NAMALWA (cell line): Measurements from ENCODE around the gene WWC1.
"Not testable (repeated sequence)": the region's sequence is repeated elsewhere in the genome, so short reads cannot be mapped to it uniquely, and the experiment has no call there.

Experiments used
- DNase-seq: peaks from one replicate; pipeline ENCODE4 v3.0.0-alpha.2; 2015; ENCODE audit warnings: low spot score

Gene WWC1

GRCh38 chr5:168308976-168309598 is 17.6 kb downstream of the WWC1 start:
- DNase-seq, result no peak

DNA sequence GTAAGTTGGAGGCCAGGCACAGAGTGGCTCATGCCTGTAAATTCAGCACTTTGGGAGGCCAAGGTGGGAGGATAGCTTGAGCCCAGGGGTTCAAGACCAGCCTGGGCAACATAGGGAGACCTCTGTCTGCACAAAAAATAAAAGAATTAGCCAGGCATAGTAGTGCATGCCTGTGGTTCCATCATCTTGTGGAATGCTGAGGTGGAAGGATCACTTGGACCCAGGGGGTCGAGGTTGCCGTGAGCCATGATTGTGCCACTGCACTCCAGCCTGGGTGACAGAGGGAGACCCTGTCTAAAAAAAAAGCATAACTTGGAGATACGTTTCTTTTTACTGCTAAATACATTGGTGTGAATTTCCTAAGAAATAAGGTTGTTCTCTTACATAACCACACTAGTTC is 19.1 kb downstream of the WWC1 start:
- DNase-seq, result not testable (repeated sequence)

GRCh38 chr5:168311061-168311566 is 19.7 kb downstream of the WWC1 start:
- no peak for DNase-seq

- DNase-seq, result no peak
Observed at GRCh38 chr5:168312606-168313295, 21.3 kb downstream of the WWC1 start.

DNA sequence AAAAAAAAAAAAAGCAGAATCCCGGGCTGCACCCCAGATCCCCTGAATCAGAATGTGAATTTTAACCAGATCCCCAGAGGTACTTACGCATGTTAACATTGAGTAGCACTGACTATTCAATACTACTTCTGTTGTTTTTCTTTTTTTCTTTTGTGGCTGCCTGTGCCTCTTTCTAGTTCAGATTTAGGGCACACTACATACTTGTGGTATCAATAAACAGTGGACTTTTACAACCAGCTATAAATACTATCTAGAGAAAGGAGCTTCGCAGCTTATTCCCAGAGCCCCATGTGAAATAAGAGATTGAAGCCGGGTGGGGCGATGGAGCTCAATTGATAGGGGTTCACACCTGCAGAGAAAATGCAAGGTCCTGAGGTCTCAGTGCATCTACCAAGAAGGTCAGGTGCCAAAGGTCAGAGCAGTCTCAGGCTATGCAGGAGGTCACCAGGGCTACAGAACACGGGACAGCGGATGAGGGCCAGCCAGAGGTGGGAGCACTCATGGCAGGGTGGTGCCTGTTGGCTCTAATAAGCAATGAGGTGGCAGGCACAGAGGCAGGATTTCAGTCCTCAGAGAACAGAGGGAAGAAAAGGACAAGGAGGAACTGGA is 22.3 kb downstream of the WWC1 start:
- DNase-seq, result no peak

DNA sequence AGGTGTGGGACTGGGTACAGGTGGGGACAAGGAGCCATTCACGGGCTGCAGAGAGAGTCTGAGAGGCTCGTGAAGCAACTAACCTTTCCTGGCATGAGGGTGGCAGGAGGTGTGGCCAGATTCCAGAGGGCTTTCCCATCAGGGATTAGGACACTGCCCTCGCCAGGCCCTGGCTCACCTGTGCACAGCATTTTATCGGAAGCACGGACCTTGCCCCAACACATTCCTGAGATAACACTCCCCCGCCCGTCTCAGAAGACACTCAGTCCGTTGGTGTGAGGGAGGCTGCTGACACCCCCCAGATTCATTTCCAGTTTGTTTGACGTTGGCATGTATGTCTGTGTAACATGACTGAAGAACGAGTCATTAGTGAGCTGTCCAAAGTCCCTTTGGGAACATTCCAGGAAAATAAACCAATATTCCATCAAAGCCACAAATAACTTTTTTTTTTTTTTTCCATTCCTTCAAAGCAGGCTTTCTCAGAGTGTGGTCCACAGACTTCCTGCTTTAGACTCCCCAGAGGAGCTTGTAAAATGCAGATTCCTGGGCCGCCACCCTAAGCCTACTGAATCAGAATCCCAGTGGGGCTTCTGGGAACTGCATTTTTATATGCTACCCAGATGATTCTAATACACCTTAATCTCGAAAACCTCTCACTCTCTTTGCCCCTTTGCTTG is 23.4 kb downstream of the WWC1 start:
- no peak for DNase-seq

GRCh38 chr5:168315416-168316138 is 24.1 kb downstream of the WWC1 start:
- no peak for DNase-seq

DNA sequence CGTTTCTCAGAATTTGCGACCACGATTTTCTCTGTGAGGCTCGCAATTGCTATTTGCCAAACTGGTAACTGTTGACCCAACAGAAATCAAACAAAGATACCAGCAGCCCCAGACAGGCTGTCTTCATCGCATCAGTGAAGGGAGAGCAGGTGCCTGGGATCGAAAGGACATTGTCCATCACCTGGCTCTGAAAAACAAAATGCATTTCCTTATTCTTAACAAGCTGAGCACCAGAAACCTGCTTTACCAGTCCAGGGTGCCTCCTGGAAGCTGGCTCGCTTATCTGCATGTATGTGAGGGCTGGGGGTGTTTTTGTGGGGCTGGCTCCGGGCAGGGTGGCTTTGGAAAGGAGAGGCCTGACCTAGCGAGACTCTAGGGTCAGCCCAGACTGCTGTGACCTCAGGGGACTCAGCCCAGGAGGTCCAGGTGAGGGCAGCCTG is 24.7 kb downstream of the WWC1 start:
- no peak for DNase-seq

DNA sequence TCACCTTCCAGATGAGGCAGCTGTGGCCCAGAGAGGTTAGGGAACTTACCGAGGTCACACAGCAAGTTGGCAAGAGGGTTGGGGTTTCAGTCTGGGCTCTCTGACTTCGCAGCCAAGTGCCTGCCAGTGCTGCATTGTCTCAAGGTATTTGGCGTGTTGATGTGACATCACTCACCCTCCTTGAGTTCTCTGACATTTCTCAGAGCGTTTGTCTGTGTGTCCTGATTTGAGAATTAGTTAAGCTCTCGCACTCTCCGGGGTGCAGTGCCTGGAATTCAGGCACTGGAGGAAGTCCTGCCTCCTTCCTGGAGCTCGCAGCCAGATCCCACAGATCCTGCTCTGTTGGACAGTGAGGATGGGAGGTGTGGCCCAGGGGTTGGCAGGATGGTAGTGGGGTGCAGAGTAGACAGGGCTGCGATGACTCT is 25.7 kb downstream of the WWC1 start:
- no peak for DNase-seq

- DNase-seq, result no peak
Observed at GRCh38 chr5:168317521-168318147, 26.2 kb downstream of the WWC1 start.

DNA sequence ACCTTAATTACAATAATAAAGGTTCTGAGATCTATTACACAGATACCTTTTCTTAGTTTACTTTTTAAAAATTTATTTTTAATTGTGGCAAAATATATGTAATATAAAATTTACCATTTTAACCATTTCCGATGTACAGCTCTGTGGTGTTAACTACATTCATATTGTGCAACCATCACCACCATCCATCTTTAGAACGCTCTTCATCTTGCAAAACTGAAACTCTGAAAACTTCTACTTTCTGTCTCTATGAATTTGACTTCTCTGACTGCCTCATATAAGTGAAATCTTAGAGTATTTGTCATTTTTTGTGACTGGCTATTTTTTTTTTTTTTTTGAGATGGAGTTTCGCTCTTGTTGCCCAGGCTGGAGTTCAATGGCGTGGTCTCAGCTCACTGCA is 26.8 kb downstream of the WWC1 start:
- no peak for DNase-seq

GRCh38 chr5:168319774-168320173 is 28.3 kb downstream of the WWC1 start:
- no peak for DNase-seq

GRCh38 chr5:168320805-168321204 is 29.4 kb downstream of the WWC1 start:
- no peak for DNase-seq

DNA sequence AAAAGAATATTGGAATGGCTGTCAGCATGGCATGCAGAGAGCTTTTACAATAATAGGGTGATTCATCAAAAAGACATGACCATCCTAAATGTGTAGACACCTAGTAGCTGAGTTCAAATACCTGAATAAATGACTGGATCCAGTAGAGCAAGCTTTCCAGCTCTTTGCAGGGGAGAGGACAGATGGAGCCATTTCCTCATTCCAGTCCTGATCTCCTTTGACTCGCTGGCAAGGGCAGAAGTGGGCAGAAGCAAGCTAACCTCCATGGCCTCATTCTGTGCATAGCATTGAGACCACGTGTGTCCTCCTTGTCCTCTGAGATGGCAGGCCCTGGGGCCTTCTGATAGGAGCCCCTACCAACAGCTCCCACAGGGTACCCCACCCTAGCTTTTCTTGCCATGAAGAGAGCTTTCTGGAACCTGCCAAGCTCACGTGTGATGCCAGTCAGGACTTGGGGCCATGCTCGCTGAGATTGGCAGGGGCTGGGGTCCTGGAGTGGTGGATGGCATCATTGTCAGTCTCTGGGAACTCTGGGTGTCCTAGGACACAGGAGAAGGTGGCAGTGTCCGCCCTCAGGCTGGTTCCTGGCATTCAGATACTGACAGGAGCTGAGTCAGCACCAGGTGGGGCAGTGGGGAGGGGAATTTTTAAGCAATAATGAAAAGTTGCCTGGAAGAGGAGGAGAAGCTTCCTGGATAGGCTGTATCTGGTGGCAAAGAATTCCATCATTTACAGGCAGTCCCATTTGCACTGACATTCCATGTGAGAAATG is 33.6 kb downstream of the WWC1 start:
- DNase-seq, result no peak

GRCh38 chr5:168327019-168327421 is 35.6 kb downstream of the WWC1 start:
- DNase-seq, result no peak

- no peak for DNase-seq
Observed at GRCh38 chr5:168327451-168327850, 36.0 kb downstream of the WWC1 start.

DNA sequence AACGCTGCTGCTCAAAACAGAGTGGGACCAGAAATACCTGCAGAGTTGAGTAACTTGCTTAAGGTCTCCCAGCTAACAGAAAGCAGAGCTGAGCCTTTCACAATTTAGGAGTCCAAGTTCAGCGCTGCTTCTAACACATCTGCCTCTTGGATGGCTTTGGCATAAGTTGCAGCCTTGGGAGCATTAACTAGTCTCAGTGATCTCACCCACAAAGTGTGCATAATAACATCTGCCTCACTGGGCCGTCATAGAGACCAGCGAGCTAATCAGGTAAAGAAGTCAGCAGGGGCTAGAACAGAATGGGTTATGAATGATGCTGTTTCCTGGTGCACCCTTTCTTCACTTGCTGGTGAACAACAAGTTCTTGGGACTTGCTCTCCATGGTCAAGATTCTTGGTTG is 36.5 kb downstream of the WWC1 start:
- DNase-seq, result no peak

GRCh38 chr5:168328814-168329213 is 37.4 kb downstream of the WWC1 start:
- peak; percentile 5 for DNase-seq

- no peak for DNase-seq
Observed at GRCh38 chr5:168329302-168329701, 37.9 kb downstream of the WWC1 start.

GRCh38 chr5:168332042-168332441 is 40.6 kb downstream of the WWC1 start:
- no peak for DNase-seq

- DNase-seq, result no peak
Observed at GRCh38 chr5:168334280-168334679, 42.8 kb downstream of the WWC1 start.
